Stimulated activated naive B cell treated with anti-CD40 and anti-IgM and Interleukin-4, amounts not matched to agents 10 μg/mL and 1 μg/mL and 100 μg/mL, for 72 hours (primary cell): ENCODE measurements around the gene SNX19.

Experiments
- ATAC-seq, 2 donors: fragments of 150-1000 bp; cut with Tn5 transposase; replicated peaks; 2 replicates each; pipeline ENCODE4 v1.10.0; 2021; ENCODE audit warnings: moderate library complexity in 1 of 2
- DNase-seq: peaks from one replicate; pipeline ENCODE4 v3.0.0; 2021
- H3K27ac Mint-ChIP-seq: one replicate; pipeline ENCODE4 v1.8.0; 2022; ENCODE audit warnings: mild to moderate bottlenecking, mixed read lengths
- H3K27me3 Mint-ChIP-seq, 2 donors: one replicate each; pipeline ENCODE4 v1.8.0; 2022; ENCODE audit warnings: mixed read lengths in 2 of 2
- H3K36me3 Mint-ChIP-seq, 2 donors: one replicate each; pipeline ENCODE4 v1.8.0; 2022; ENCODE audit warnings: mixed read lengths in 2 of 2, mild to moderate bottlenecking in 1 of 2
- H3K4me1 Mint-ChIP-seq, 2 donors: one replicate each; pipeline ENCODE4 v1.8.0; 2022; ENCODE audit warnings: mixed read lengths in 2 of 2, mild to moderate bottlenecking in 1 of 2
- H3K4me3 Mint-ChIP-seq, 2 donors: one replicate each; pipeline ENCODE4 v1.8.0; 2022; ENCODE audit warnings: mild to moderate bottlenecking in 2 of 2, mixed read lengths in 2 of 2, moderate library complexity in 1 of 2
- H3K9me3 Mint-ChIP-seq, 2 donors: one replicate each; pipeline ENCODE4 v1.8.0; 2022; ENCODE audit warnings: mixed read lengths in 2 of 2, mild to moderate bottlenecking in 1 of 2

The SNX19 gene

GRCh38 chr11:130894322-130895025 is 21.8 kb downstream of the SNX19 start:
- H3K27ac Mint-ChIP-seq: no peak overlapping the region
- peaks cover 0 to 2% of the 10 kb centered on the region in 2 donors for H3K4me1 Mint-ChIP-seq
- ATAC-seq: peak; percentile 86 to 89
- DNase-seq: peak; percentile 33
- no peaks in the 10 kb centered on the region for H3K27me3 Mint-ChIP-seq
- H3K36me3 Mint-ChIP-seq: peaks cover 35 to 45% of the 10 kb centered on the region in 2 donors
- no peak overlapping the region for H3K4me3 Mint-ChIP-seq
- no peaks in the 10 kb centered on the region for H3K9me3 Mint-ChIP-seq

DNA sequence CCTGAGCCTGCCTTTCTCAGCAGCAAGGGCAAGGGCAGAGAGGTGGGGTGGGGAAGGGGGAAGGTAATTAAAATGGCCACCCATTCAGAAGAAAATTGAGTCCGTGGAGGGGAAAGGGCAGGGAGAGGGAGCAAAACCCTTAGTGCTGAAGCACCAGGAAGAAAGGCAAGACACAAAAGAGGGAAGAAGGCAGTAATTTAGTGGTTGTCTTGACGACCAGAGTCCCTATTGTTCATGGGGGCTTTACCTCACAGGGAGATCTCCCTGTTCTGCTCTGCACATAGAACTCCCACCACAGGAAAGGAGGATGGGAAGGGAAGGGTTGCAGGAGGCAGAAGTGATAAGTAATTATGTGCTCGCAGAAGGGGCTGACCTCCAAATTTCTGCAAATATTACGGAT is 23.4 kb downstream of the SNX19 start:
- Mint-ChIP-seq H3K4me3 (no peak overlapping the region), H3K27ac (no peak overlapping the region), H3K27me3 (no peaks in the 10 kb centered on the region), H3K4me1 (peaks cover 0 to 2% of the 10 kb centered on the region in 2 donors), H3K36me3 (peaks cover 28 to 35% of the 10 kb centered on the region in 2 donors), H3K9me3 (no peaks in the 10 kb centered on the region)
- DNase-seq (no peak), ATAC-seq (no peak)

GRCh38 chr11:130891326-130891725 is 25.0 kb downstream of the SNX19 start:
- DNase-seq: no peak
- H3K9me3 Mint-ChIP-seq: no peaks in the 10 kb centered on the region
- ATAC-seq: no peak
- H3K4me1 Mint-ChIP-seq: peaks cover 2 to 5% of the 10 kb centered on the region in 2 donors
- no peak overlapping the region for H3K27ac Mint-ChIP-seq
- H3K4me3 Mint-ChIP-seq: no peak overlapping the region
- no peaks in the 10 kb centered on the region for H3K27me3 Mint-ChIP-seq
- H3K36me3 Mint-ChIP-seq: peaks cover 19 to 32% of the 10 kb centered on the region in 2 donors

DNA sequence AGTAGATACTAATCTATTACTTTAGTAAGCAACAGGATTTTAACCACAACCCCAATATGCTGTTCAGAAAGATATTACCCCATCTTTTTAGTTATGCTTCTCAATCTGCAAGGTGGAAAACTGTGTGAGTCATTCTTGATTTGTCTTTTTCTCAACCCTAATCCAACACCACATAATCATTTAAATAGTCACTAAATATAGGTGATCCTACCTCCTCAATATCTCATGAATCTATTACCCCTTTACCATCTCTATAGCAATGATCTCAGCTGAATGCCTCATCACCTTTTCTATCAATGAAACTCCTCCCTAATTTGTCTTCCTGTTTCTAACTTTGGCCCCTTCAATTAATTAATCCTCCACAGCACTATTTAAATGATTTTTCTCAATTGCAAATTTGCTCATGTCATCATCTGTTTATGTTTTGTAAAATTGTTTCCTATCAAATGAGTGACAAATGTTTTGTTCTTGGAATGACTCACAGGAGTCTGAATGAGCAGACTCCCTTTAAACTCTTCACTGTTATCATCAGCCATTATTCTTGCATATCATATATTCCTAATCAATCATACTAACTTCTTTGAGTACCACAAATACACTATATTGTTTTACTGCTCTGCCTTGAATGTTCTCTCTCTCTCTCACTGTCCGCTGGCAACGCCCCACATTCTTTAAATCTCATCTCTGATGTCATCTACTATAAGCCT is 26.1 kb downstream of the SNX19 start:
- DNase-seq (no peak), ATAC-seq (no peak)
- H3K9me3 Mint-ChIP-seq: no peaks in the 10 kb centered on the region
- peaks cover 2 to 5% of the 10 kb centered on the region in 2 donors for H3K4me1 Mint-ChIP-seq
- H3K27me3 Mint-ChIP-seq: no peaks in the 10 kb centered on the region
- peaks cover 14 to 29% of the 10 kb centered on the region in 2 donors for H3K36me3 Mint-ChIP-seq
- H3K4me3 Mint-ChIP-seq: no peak overlapping the region
- H3K27ac Mint-ChIP-seq: no peak overlapping the region

GRCh38 chr11:130888790-130889189 is 27.5 kb downstream of the SNX19 start:
- Mint-ChIP-seq H3K4me3 (no peak overlapping the region), H3K27me3 (no peaks in the 10 kb centered on the region), H3K27ac (no peak overlapping the region), H3K4me1 (peaks cover 0 to 5% of the 10 kb centered on the region in 2 donors), H3K9me3 (no peaks in the 10 kb centered on the region), H3K36me3 (peaks cover 20 to 33% of the 10 kb centered on the region in 2 donors)
- DNase-seq (no peak), ATAC-seq (no peak)

DNA sequence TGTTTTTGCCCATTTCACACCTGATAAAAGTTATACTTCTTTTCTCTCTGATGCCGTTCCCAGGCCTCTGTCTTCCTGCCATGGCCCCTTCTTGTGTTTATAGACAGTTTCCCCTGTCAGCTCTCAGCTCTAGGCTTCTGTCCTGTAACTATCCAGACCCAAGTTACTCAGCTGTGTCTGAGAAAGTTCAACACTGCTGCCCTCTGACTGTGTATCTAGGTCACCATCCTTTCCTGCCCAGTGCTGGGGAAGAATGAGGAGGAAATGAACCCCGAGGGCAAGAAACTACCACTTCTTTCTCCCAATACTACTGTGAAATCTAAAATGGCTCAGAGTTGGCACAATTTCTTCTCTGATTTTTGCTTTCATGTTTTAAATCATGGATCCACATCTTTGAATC is 29.6 kb downstream of the SNX19 start:
- no peak overlapping the region for H3K27ac Mint-ChIP-seq
- H3K27me3 Mint-ChIP-seq: no peaks in the 10 kb centered on the region
- no peak for ATAC-seq
- peaks cover 7 to 15% of the 10 kb centered on the region in 2 donors for H3K4me1 Mint-ChIP-seq
- H3K36me3 Mint-ChIP-seq: peaks cover 23 to 41% of the 10 kb centered on the region in 2 donors
- DNase-seq: no peak
- no peak overlapping the region for H3K4me3 Mint-ChIP-seq
- no peaks in the 10 kb centered on the region for H3K9me3 Mint-ChIP-seq

DNA sequence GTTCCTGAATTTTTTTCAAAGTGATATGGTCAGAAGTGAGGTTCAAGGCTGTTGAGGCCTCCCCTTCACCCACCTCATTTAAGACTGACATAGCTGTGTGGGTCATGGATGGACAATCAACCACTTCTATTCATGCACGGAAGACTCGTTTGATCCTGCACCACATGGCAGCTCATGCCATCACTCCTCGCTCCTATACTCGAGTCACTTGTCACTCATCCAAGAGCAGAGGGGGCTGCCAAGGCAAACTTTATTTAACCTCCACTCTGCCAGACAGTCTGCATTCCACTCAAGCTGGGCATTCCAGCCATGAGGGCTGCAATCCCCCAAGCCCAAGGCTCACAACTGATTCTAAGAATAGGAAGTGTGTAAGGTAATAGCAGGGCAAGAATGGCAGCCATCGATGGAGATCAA is 34.1 kb downstream of the SNX19 start:
- peak overlapping the region in 1 of 2 donors; percentile 33 for H3K4me3 Mint-ChIP-seq
- peaks cover 42 to 62% of the 10 kb centered on the region in 2 donors for H3K36me3 Mint-ChIP-seq
- ATAC-seq (peak; percentile 58 to 86), DNase-seq (peak; percentile 10)
- H3K27me3 Mint-ChIP-seq: no peaks in the 10 kb centered on the region
- peak overlapping the region; percentile 90 for H3K27ac Mint-ChIP-seq
- H3K4me1 Mint-ChIP-seq: peaks cover 12 to 19% of the 10 kb centered on the region in 2 donors
- H3K9me3 Mint-ChIP-seq: no peaks in the 10 kb centered on the region

DNA sequence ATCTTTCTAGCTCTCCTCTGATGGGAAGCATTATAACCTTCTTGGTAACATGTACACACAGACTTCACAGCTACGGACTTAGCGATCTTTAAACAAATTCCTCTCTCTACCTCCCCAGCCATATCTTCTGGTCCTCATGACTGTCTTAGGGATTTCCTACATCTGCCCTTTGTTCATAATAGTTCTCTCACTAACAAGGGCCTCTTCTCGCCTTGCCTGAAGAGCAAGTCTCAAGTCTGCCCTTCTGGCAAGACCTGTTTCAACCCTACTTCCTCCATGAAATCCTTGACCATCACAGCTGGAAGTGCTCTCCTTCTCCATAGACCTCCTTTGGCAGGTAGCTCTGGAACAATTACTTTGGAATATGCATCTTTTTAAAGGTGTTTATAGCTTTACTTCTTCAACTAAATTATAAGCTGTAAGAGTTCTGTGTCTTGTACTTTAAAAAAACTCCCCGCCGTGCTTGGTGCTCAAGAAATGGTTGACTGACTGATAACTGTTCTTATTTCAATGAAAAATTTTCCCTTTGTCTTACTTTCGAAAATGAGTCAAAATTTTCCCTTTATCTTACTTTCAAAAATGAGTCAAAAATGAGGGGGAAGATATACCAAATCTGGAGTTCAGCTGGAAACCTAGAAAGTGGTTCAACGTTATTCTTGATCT is 34.7 kb downstream of the SNX19 start:
- Mint-ChIP-seq H3K27me3 (no peaks in the 10 kb centered on the region), H3K4me3 (peak overlapping the region in 1 of 2 donors; percentile 31), H3K27ac (peak overlapping the region; percentile 90), H3K9me3 (no peaks in the 10 kb centered on the region), H3K36me3 (peaks cover 42 to 64% of the 10 kb centered on the region in 2 donors), H3K4me1 (peaks cover 12 to 16% of the 10 kb centered on the region in 2 donors)
- no peak for DNase-seq
- peak; percentile 36 to 74 for ATAC-seq

- peaks cover 12 to 14% of the 10 kb centered on the region in 2 donors for H3K4me1 Mint-ChIP-seq
- H3K4me3 Mint-ChIP-seq: no peak overlapping the region
- H3K9me3 Mint-ChIP-seq: no peaks in the 10 kb centered on the region
- no peak for DNase-seq
- H3K27ac Mint-ChIP-seq: no peak overlapping the region
- ATAC-seq: no peak
- H3K27me3 Mint-ChIP-seq: no peaks in the 10 kb centered on the region
- peaks cover 44 to 64% of the 10 kb centered on the region in 2 donors for H3K36me3 Mint-ChIP-seq
Measured at GRCh38 chr11:130879836-130880235, 36.4 kb downstream of the SNX19 start.

- Mint-ChIP-seq H3K4me3 (no peak overlapping the region), H3K27ac (no peak overlapping the region), H3K27me3 (no peaks in the 10 kb centered on the region), H3K9me3 (no peaks in the 10 kb centered on the region), H3K36me3 (peaks cover 33 to 54% of the 10 kb centered on the region in 2 donors), H3K4me1 (peaks cover 8% of the 10 kb centered on the region in 2 donors)
- ATAC-seq (no peak), DNase-seq (no peak)
Measured at GRCh38 chr11:130876931-130877915, 39.1 kb downstream of the SNX19 start.

GRCh38 chr11:130876100-130876499 is 40.2 kb downstream of the SNX19 start:
- Mint-ChIP-seq H3K36me3 (peaks cover 29 to 48% of the 10 kb centered on the region in 2 donors), H3K4me3 (no peak overlapping the region), H3K4me1 (no peaks in the 10 kb centered on the region), H3K9me3 (no peaks in the 10 kb centered on the region), H3K27me3 (no peaks in the 10 kb centered on the region), H3K27ac (no peak overlapping the region)
- ATAC-seq: no peak
- DNase-seq: no peak

DNA sequence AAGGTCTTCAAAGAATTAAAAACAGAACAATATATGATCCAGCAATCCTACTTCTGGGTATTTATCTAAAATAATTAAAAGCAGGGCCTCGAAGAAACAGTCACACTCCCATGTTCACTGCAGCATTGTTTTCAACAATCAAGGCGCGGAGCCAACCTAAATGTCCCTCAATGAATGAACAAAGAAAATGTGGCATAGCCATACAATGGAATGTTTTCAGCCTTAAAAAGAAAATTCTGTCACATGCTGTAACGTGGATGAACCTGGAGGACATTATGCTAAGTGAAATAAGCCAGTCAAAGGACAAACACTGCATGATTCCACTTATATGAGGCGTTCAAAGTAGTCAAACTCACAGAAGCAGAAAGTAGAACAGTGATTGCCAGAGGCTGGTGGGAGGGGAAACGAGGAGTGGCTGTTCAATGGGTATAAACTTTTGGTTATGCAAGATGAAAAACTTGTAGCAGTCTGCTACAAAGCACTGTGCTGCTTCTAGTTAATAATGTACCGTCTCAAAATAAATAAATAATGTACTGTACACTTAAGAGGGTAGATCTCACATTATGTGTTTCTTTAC is 41.2 kb downstream of the SNX19 start:
- DNase-seq: no peak
- Mint-ChIP-seq H3K27me3 (no peaks in the 10 kb centered on the region), H3K4me1 (no peaks in the 10 kb centered on the region), H3K9me3 (no peaks in the 10 kb centered on the region), H3K27ac (no peak overlapping the region), H3K36me3 (peaks cover 33 to 50% of the 10 kb centered on the region in 2 donors), H3K4me3 (no peak overlapping the region)
- ATAC-seq: no peak

- no peak for ATAC-seq
- Mint-ChIP-seq H3K4me3 (no peak overlapping the region), H3K36me3 (peaks cover 29 to 47% of the 10 kb centered on the region in 2 donors), H3K4me1 (no peaks in the 10 kb centered on the region), H3K27ac (no peak overlapping the region), H3K27me3 (no peaks in the 10 kb centered on the region), H3K9me3 (no peaks in the 10 kb centered on the region)
- no peak for DNase-seq
Measured at GRCh38 chr11:130874396-130874795, 41.9 kb downstream of the SNX19 start.
